SU-DHL-6 (cell line): ENCODE results near the gene YTHDF1.

Experiments
- CTCF ChIP-seq: fragments of 200-600 bp; sonication (generic); IDR thresholded peaks from one replicate; pipeline ENCODE4 v1.5.1; 2017; ENCODE audit warnings: antibody characterized with exemption, mild to moderate bottlenecking, low read length, moderate library complexity; ENCODE audit not compliant: insufficient read depth, poor library complexity, severe bottlenecking
- EZH2phosphoT487 ChIP-seq: fragments of 200-600 bp; sonication (generic), shearing (Covaris generic); conservative IDR thresholded peaks from 2 replicates; pipeline ENCODE4 v1.6.1; 2018; ENCODE audit warnings: mild to moderate bottlenecking, antibody characterized with exemption, low read length, moderate library complexity, mixed read lengths

- no peak for TF ChIP-seq CTCF
- no peak for TF ChIP-seq EZH2phosphoT487
Observed at GRCh38 chr20:63233061-63233344, 17.1 kb upstream of the YTHDF1 start.
